HG03521 (cell line): ENCODE data around the gene SELENOM.
"Not testable (repeated sequence)": the region's sequence is repeated elsewhere in the genome, so short reads cannot be mapped to it uniquely, and the experiment has no call there.

Experiments used
- ATAC-seq: cut with Tn5 transposase; IDR thresholded peaks from one replicate; pipeline ENCODE4 v1.9.1; 2021; ENCODE audit warnings: mild to moderate bottlenecking, moderate library complexity; ENCODE audit not compliant: unreplicated experiment

The SELENOM gene

GRCh38 chr22:31134688-31135087, 27.3 kb upstream of the SELENOM start:
- no peak for ATAC-seq

GRCh38 chr22:31133911-31134310, 26.5 kb upstream of the SELENOM start:
- no peak for ATAC-seq

GRCh38 chr22:31130873-31131272, 23.5 kb upstream of the SELENOM start:
- no peak for ATAC-seq

- no peak for ATAC-seq
These were observed 20.8 kb upstream of the SELENOM start for GRCh38 chr22:31128156-31128555.

GRCh38 chr22:31127181-31127772, 19.9 kb upstream of the SELENOM start:
- no peak for ATAC-seq

GRCh38 chr22:31126869-31127175, 19.5 kb upstream of the SELENOM start:
- ATAC-seq = no peak

GRCh38 chr22:31126128-31126868, 18.9 kb upstream of the SELENOM start:
- no peak for ATAC-seq

GRCh38 chr22:31125521-31126117, 18.3 kb upstream of the SELENOM start:
- ATAC-seq = no peak

GRCh38 chr22:31124811-31125465, 17.6 kb upstream of the SELENOM start:
- no peak for ATAC-seq

- no peak for ATAC-seq
These were observed 16.9 kb upstream of the SELENOM start for GRCh38 chr22:31124290-31124689.

GRCh38 chr22:31123292-31123602, 15.9 kb upstream of the SELENOM start:
- no peak for ATAC-seq

GRCh38 chr22:31122532-31123291, 15.3 kb upstream of the SELENOM start, which contains the start of gene INPP5J:
INPP5J (plus strand) TSS chr22:31122966; CDS start chr22:31123015, 49 bp downstream.
- ATAC-seq = no peak

GRCh38 chr22:31122196-31122531, 14.8 kb upstream of the SELENOM start:
- no peak for ATAC-seq

- no peak for ATAC-seq
These were observed 14.0 kb upstream of the SELENOM start for GRCh38 chr22:31121403-31121802.

- ATAC-seq = no peak
These were observed 13.3 kb upstream of the SELENOM start for GRCh38 chr22:31120642-31121041.

GRCh38 chr22:31120230-31120629, 12.9 kb upstream of the SELENOM start:
- ATAC-seq = no peak

- ATAC-seq = no peak
These were observed 11.8 kb upstream of the SELENOM start for GRCh38 chr22:31119026-31119717.

GRCh38 chr22:31118046-31118820, 10.9 kb upstream of the SELENOM start:
- ATAC-seq = no peak

- ATAC-seq = not testable (repeated sequence)
These were observed 5.3 kb upstream of the SELENOM start for GRCh38 chr22:31112547-31113091.

- peak; percentile 18 for ATAC-seq
These were observed 488 bp upstream of the SELENOM start for GRCh38 chr22:31107894-31108218.
